ENCODE measurements around the gene TMEM106A. TPM values are rescaled to one million over a fixed set of nuclear protein-coding genes. Genes with fewer than 3 reads are reported as not detected.

The TMEM106A gene
- total and polyA plus RNA-seq, 2 of the 13 experiments (the other 11 are each of a cell fraction or from before 2014, with no cell fraction given), result 16.9 to 35.9 TPM

GRCh38 chr17:43176119-43176570 is 35.5 kb upstream of the TMEM106A start (continued):
- TF ChIP-seq ZNF142 (CRISPR knock-in tag; IDR thresholded peaks at IDR 0.05) (no peak), PHF21A (CRISPR knock-in tag; IDR thresholded peaks at IDR 0.05) (peak; percentile 88), ZNF644 (CRISPR knock-in tag; IDR thresholded peaks at IDR 0.05; ENCODE audit: low read depth) (no peak), ATAD3A (CRISPR knock-in tag; IDR thresholded peaks at IDR 0.05) (no peak), SMYD3 (CRISPR knock-in tag; IDR thresholded peaks at IDR 0.05) (0 out of 2 replicates have a peak, but pooled peaks have one; percentile 65), NR2F1 (CRISPR knock-in tag; IDR thresholded peaks at IDR 0.05) (no peak; a peak in 1 of 4 replicates), ZNF691 (CRISPR knock-in tag; IDR thresholded peaks at IDR 0.05; ENCODE audit: borderline replicate concordance, low read depth) (no peak), SIX1 (CRISPR knock-in tag; IDR thresholded peaks at IDR 0.05; ENCODE audit: borderline replicate concordance) (peak; percentile 51; the same call in 1 of the 2 replicates), FOXJ3 (CRISPR knock-in tag; IDR thresholded peaks at IDR 0.05; ENCODE audit: borderline replicate concordance) (peak; percentile 78; the same call in 1 of the 2 replicates), ZNF816 (CRISPR knock-in tag; IDR thresholded peaks at IDR 0.05; ENCODE audit: borderline replicate concordance) (no peak), ZBTB39 (CRISPR knock-in tag; IDR thresholded peaks at IDR 0.05) (no peak), ZNF33A (CRISPR knock-in tag; IDR thresholded peaks at IDR 0.05; ENCODE audit: borderline replicate concordance) (0 out of 2 replicates have a peak, but pooled peaks have one; percentile 63), BCL6 (CRISPR knock-in tag; IDR thresholded peaks at IDR 0.05) (peak; percentile 60), ASH2L (IDR thresholded peaks at IDR 0.05; ENCODE audit: insufficient read length, low read depth, low read length) (peak; percentile 71), ZNF281 (CRISPR knock-in tag; IDR thresholded peaks at IDR 0.05; ENCODE audit: borderline replicate concordance) (no peak)

Data from HepG2 (cell line).